Nephron (organoid): ENCODE measurements around the gene GNE.
"Not testable (repeated sequence)": the region's sequence is repeated elsewhere in the genome, so short reads cannot be mapped to it uniquely, and the experiment has no call there.

Experiments used
- H3K27ac Mint-ChIP-seq, 3 experiments: 2 replicates each; pipeline ENCODE4 v1.8.0; 2020; ENCODE audit warnings: mixed read lengths in 3 of 3, mild to moderate bottlenecking in 2 of 3, moderate library complexity in 1 of 3
- H3K27me3 Mint-ChIP-seq: 2 replicates; pipeline ENCODE4 v1.8.0; 2021; ENCODE audit warnings: low read depth, mild to moderate bottlenecking, moderate library complexity, mixed read lengths
- H3K36me3 Mint-ChIP-seq: 2 replicates; pipeline ENCODE4 v1.8.0; 2020; ENCODE audit warnings: low read depth, mixed read lengths
- H3K4me1 Mint-ChIP-seq: 2 replicates; pipeline ENCODE4 v1.8.0; 2020; ENCODE audit warnings: mixed read lengths
- H3K4me3 Mint-ChIP-seq, 3 experiments: 2 replicates each; pipeline ENCODE4 v1.8.0; 2020; ENCODE audit warnings: mild to moderate bottlenecking in 3 of 3, mixed read lengths in 3 of 3, moderate library complexity in 2 of 3
- H3K9me3 Mint-ChIP-seq: 2 replicates; pipeline ENCODE4 v1.8.0; 2020; ENCODE audit warnings: mixed read lengths
- TF ChIP-seq, protein P1 (sequence below), 3 experiments: fragments of 200-600 bp; sonication (generic); IDR thresholded peaks; one replicate each; pipeline ENCODE4 v1.5.0; 2021; ENCODE audit warnings: antibody characterized with exemption in 3 of 3; ENCODE audit not compliant: unreplicated experiment in 3 of 3

Gene GNE

GRCh38 chr9:36190388-36191289 lies 67.6 kb downstream of the GNE start, which contains the start of gene CLTA:
TSS of gene CLTA (plus strand) at chr9:36190921. CDS start at chr9:36191057, 136 bp downstream.
- H3K9me3 Mint-ChIP-seq, result no peaks in the 10 kb centered on the region
- H3K36me3 Mint-ChIP-seq, result peaks cover 19% of the 10 kb centered on the region
- H3K27me3 Mint-ChIP-seq, result no peaks in the 10 kb centered on the region
- peaks cover 42% of the 10 kb centered on the region for H3K4me1 Mint-ChIP-seq
- peak within 1 kb of the TSS; percentile 88 to 94 (median 90) for H3K4me3 Mint-ChIP-seq
- TF ChIP-seq, protein P1, sequence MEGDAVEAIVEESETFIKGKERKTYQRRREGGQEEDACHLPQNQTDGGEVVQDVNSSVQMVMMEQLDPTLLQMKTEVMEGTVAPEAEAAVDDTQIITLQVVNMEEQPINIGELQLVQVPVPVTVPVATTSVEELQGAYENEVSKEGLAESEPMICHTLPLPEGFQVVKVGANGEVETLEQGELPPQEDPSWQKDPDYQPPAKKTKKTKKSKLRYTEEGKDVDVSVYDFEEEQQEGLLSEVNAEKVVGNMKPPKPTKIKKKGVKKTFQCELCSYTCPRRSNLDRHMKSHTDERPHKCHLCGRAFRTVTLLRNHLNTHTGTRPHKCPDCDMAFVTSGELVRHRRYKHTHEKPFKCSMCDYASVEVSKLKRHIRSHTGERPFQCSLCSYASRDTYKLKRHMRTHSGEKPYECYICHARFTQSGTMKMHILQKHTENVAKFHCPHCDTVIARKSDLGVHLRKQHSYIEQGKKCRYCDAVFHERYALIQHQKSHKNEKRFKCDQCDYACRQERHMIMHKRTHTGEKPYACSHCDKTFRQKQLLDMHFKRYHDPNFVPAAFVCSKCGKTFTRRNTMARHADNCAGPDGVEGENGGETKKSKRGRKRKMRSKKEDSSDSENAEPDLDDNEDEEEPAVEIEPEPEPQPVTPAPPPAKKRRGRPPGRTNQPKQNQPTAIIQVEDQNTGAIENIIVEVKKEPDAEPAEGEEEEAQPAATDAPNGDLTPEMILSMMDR (IDR thresholded peaks at IDR 0.05; ENCODE audit: unreplicated experiment in 3 of 3), result peak; percentile 46 to 54 (median 52)
- peak within 1 kb of the TSS; percentile 64 to 97 (median 93) for H3K27ac Mint-ChIP-seq

GRCh38 chr9:36189976-36190375 lies 68.3 kb downstream of the GNE start:
- H3K27ac Mint-ChIP-seq, result peak overlapping the region; percentile 64 to 97 (median 93)
- H3K36me3 Mint-ChIP-seq, result peaks cover 13% of the 10 kb centered on the region
- no peaks in the 10 kb centered on the region for H3K27me3 Mint-ChIP-seq
- H3K9me3 Mint-ChIP-seq, result no peaks in the 10 kb centered on the region
- H3K4me3 Mint-ChIP-seq, result peak overlapping the region; percentile 88 to 94 (median 90)
- TF ChIP-seq, protein P1 (IDR thresholded peaks at IDR 0.05; ENCODE audit: unreplicated experiment in 3 of 3), result no peak
- peaks cover 38% of the 10 kb centered on the region for H3K4me1 Mint-ChIP-seq

GRCh38 chr9:36188212-36188611 lies 70.0 kb downstream of the GNE start:
- no peak overlapping the region for H3K4me3 Mint-ChIP-seq
- H3K27ac Mint-ChIP-seq, result no peak overlapping the region
- no peaks in the 10 kb centered on the region for H3K27me3 Mint-ChIP-seq
- H3K9me3 Mint-ChIP-seq, result no peaks in the 10 kb centered on the region
- H3K36me3 Mint-ChIP-seq, result no peaks in the 10 kb centered on the region
- H3K4me1 Mint-ChIP-seq, result peaks cover 20% of the 10 kb centered on the region
- TF ChIP-seq, protein P1 (IDR thresholded peaks at IDR 0.05; ENCODE audit: unreplicated experiment in 3 of 3), result no peak

- Mint-ChIP-seq H3K36me3 (no peaks in the 10 kb centered on the region), H3K9me3 (no peaks in the 10 kb centered on the region), H3K4me3 (no peak overlapping the region), H3K4me1 (peaks cover 13% of the 10 kb centered on the region), H3K27ac (no peak overlapping the region), H3K27me3 (no peaks in the 10 kb centered on the region)
- TF ChIP-seq, protein P1 (IDR thresholded peaks at IDR 0.05; ENCODE audit: unreplicated experiment in 3 of 3), result no peak
These were observed 70.8 kb downstream of the GNE start for GRCh38 chr9:36187414-36187813.

DNA sequence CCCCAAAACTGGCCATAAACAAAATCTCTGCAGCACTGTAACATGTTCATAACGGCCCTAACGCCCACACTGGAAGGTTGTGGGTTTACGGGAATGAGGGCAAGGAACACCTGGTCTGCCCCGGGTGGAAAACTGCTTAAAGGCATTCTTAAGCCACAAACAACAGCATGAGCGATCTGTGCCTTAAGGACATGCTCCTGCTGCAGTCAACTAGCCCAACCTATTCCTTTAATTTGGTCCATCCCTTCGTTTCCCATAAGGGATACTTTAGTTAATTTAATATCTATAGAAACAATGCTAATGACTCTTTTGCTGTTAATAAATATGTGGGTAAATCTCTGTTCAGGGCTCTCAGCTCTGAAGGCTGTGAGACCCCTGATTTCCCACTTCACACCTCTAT lies 78.0 kb downstream of the GNE start:
- not testable (repeated sequence) for H3K27ac Mint-ChIP-seq, H3K4me3 Mint-ChIP-seq, H3K36me3 Mint-ChIP-seq

GRCh38 chr9:36177571-36177970 lies 80.7 kb downstream of the GNE start:
- H3K4me1 Mint-ChIP-seq, result peaks cover 4% of the 10 kb centered on the region
- peaks cover 2% of the 10 kb centered on the region for H3K9me3 Mint-ChIP-seq
- TF ChIP-seq, protein P1 (IDR thresholded peaks at IDR 0.05; ENCODE audit: unreplicated experiment in 3 of 3), result no peak
- no peak overlapping the region for H3K4me3 Mint-ChIP-seq
- H3K27ac Mint-ChIP-seq, result no peak overlapping the region
- peaks cover 6% of the 10 kb centered on the region for H3K27me3 Mint-ChIP-seq
- no peaks in the 10 kb centered on the region for H3K36me3 Mint-ChIP-seq

More for the DNA sequence above, 78.0 kb downstream of the GNE start:
- H3K4me1 Mint-ChIP-seq, H3K9me3 Mint-ChIP-seq, H3K27me3 Mint-ChIP-seq: not testable (repeated sequence)

DNA sequence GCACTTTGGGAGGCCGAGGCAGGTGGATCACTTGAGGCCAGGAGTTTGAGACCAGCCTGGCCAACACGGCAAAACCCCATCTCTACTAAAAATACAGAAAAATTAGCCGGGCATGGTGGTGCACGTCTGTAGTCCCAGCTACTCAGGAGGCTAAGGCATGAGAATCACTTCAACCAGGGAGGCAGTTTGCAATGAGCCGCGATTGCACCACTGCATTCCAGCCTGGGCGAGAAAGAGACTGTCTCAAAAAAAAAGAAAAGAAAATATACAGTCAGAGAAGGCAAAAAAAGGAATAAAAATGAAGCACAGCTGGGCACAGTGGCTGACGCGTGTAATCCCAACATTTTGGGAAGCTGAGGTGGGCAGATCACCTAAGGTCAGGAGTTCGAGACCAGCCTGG lies 81.8 kb downstream of the GNE start:
- not testable (repeated sequence) for H3K4me1 Mint-ChIP-seq, H3K27me3 Mint-ChIP-seq, H3K36me3 Mint-ChIP-seq, H3K27ac Mint-ChIP-seq, H3K4me3 Mint-ChIP-seq, H3K9me3 Mint-ChIP-seq

- not testable (repeated sequence) for H3K9me3 Mint-ChIP-seq, H3K36me3 Mint-ChIP-seq, H3K4me1 Mint-ChIP-seq, H3K27me3 Mint-ChIP-seq, H3K4me3 Mint-ChIP-seq, H3K27ac Mint-ChIP-seq
These were observed 83.0 kb downstream of the GNE start for GRCh38 chr9:36175209-36175608.
